ENCODE results near the gene BRIP1. TPM values are rescaled to one million over a fixed set of nuclear protein-coding genes. Genes with fewer than 3 reads are reported as not detected.

BRIP1 gene
- total RNA-seq, 1 experiment from 2014 or later = 13.8 TPM

GRCh38 chr17:61700252-61700651, 163.1 kb downstream of the BRIP1 start (continued):
- TF ChIP-seq ZNF512 (CRISPR knock-in tag; IDR thresholded peaks at IDR 0.05; ENCODE audit: borderline replicate concordance) = no peak
- no peak for TF ChIP-seq HMGA2 (CRISPR knock-in tag; IDR thresholded peaks at IDR 0.05)
- no peak for TF ChIP-seq SP1 (CRISPR knock-in tag; conservative IDR thresholded peaks at IDR 0.05)
- no peak for TF ChIP-seq SOX15 (CRISPR knock-in tag; IDR thresholded peaks at IDR 0.05)
- TF ChIP-seq GABPB1 (CRISPR knock-in tag; IDR thresholded peaks at IDR 0.05) = no peak
- TF ChIP-seq JUN (CRISPR knock-in tag; IDR thresholded peaks at IDR 0.05) = no peak
- no peak for TF ChIP-seq ZBTB43 (CRISPR knock-in tag; IDR thresholded peaks at IDR 0.05)
- no peak for TF ChIP-seq ZBTB21 (CRISPR knock-in tag; IDR thresholded peaks at IDR 0.05; ENCODE audit: borderline replicate concordance)
- no peak for TF ChIP-seq ERG (CRISPR knock-in tag; IDR thresholded peaks at IDR 0.05)
- TF ChIP-seq PREB (CRISPR knock-in tag; IDR thresholded peaks at IDR 0.05; ENCODE audit: borderline replicate concordance) = no peak

GRCh38 chr17:61699694-61700093, 163.6 kb downstream of the BRIP1 start:
- no peak for ATAC-seq
- TF ChIP-seq TP53 (CRISPR knock-in tag; IDR thresholded peaks at IDR 0.05) = no peak
- no peak for TF ChIP-seq TEAD4 (CRISPR knock-in tag; IDR thresholded peaks at IDR 0.05)
- TF ChIP-seq MYBL2 (CRISPR knock-in tag; IDR thresholded peaks at IDR 0.05) = no peak
- no peak for TF ChIP-seq ZNF425 (CRISPR knock-in tag; conservative IDR thresholded peaks at IDR 0.05)
- no peak for TF ChIP-seq RELA (CRISPR knock-in tag; IDR thresholded peaks at IDR 0.05; ENCODE audit: borderline replicate concordance)
- TF ChIP-seq ZNF671 (CRISPR knock-in tag; IDR thresholded peaks at IDR 0.05) = no peak
- no peak for TF ChIP-seq CREB1 (CRISPR knock-in tag; IDR thresholded peaks at IDR 0.05)
- no peak for TF ChIP-seq CTCF (IDR thresholded peaks at IDR 0.05)
- TF ChIP-seq ZBTB21 (CRISPR knock-in tag; IDR thresholded peaks at IDR 0.05; ENCODE audit: borderline replicate concordance) = no peak
- TF ChIP-seq ZNF232 (CRISPR knock-in tag; IDR thresholded peaks at IDR 0.05) = no peak
- TF ChIP-seq JUN (CRISPR knock-in tag; IDR thresholded peaks at IDR 0.05) = no peak
- TF ChIP-seq HMGA2 (CRISPR knock-in tag; IDR thresholded peaks at IDR 0.05) = no peak
- no peak for TF ChIP-seq PRRX2 (CRISPR knock-in tag; IDR thresholded peaks at IDR 0.05)
- TF ChIP-seq ZMAT4 (CRISPR knock-in tag; IDR thresholded peaks at IDR 0.05) = no peak
- TF ChIP-seq FOXK1 (CRISPR knock-in tag; IDR thresholded peaks at IDR 0.05) = no peak
- TF ChIP-seq E2F1 (CRISPR knock-in tag; IDR thresholded peaks at IDR 0.05) = no peak
- H3K9me3 Mint-ChIP-seq = peaks cover 94% of the 10 kb centered on the region

More at GRCh38 chr17:61699694-61700093, 163.6 kb downstream of the BRIP1 start:
- Mint-ChIP-seq H3K4me1 (no peaks in the 10 kb centered on the region), H3K4me3 (no peak overlapping the region), H3K27ac (no peak overlapping the region), H3K36me3 (peaks cover 80% of the 10 kb centered on the region), H3K27me3 (ENCODE audit: low read depth) (no peaks in the 10 kb centered on the region; the same call in 1 of the 2 replicates)
- ChIA-PET CTCF (no interaction called here), POLR2A (no interaction called here)
- DNase-seq (ENCODE audit: low spot score) = no peak
